ENCODE measurements around the gene KRTAP1-1. TPM values are rescaled to one million over a fixed set of nuclear protein-coding genes. Genes with fewer than 3 reads are reported as not detected.
"Not testable (repeated sequence)": the region's sequence is repeated elsewhere in the genome, so short reads cannot be mapped to it uniquely, and the experiment has no call there.

The KRTAP1-1 gene
- total RNA-seq, 1 donor from 2014 or later, result not detected

DNA sequence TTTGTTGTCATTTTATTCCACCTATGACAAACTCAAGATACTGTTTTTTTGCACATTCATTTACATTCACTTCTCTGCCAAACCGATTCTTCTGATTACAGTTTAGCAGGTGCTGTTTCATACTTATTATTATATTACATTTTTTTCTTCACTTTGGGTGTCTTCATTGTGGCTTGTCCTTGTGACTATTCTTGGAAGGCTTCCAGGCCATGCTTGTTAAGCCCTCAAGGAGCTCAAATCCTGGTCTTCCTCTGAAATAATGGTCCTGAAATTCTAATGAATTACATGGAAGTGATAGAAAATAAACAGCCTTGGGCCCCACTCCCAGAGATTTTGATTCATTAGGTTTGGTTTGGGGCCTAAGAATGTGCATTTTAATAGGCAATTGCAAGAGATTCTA, 23.1 kb upstream of the KRTAP1-1 start:
- TF ChIP-seq, protein P1, sequence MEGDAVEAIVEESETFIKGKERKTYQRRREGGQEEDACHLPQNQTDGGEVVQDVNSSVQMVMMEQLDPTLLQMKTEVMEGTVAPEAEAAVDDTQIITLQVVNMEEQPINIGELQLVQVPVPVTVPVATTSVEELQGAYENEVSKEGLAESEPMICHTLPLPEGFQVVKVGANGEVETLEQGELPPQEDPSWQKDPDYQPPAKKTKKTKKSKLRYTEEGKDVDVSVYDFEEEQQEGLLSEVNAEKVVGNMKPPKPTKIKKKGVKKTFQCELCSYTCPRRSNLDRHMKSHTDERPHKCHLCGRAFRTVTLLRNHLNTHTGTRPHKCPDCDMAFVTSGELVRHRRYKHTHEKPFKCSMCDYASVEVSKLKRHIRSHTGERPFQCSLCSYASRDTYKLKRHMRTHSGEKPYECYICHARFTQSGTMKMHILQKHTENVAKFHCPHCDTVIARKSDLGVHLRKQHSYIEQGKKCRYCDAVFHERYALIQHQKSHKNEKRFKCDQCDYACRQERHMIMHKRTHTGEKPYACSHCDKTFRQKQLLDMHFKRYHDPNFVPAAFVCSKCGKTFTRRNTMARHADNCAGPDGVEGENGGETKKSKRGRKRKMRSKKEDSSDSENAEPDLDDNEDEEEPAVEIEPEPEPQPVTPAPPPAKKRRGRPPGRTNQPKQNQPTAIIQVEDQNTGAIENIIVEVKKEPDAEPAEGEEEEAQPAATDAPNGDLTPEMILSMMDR (IDR thresholded peaks at IDR 0.05; ENCODE audit: borderline replicate concordance), result no peak
- Histone ChIP-seq H3K36me3 (no peaks in the 10 kb centered on the region), H3K27ac (replicated peaks) (no peak overlapping the region), H3K9me3 (replicated peaks) (no peaks in the 10 kb centered on the region), H3K4me3 (no peak overlapping the region), H3K27me3 (ENCODE audit: low read depth) (peaks cover 68% of the 10 kb centered on the region), H3K4me1 (no peaks in the 10 kb centered on the region)
- intact Hi-C loops (cut with micrococcal nuclease), result no loop called here
- DNase-seq, result no peak

GRCh38 chr17:41063449-41063848, 22.2 kb upstream of the KRTAP1-1 start:
- H3K4me3 ChIP-seq, result no peak overlapping the region
- TF ChIP-seq, protein P1 (IDR thresholded peaks at IDR 0.05; ENCODE audit: borderline replicate concordance), result no peak
- H3K27me3 ChIP-seq (ENCODE audit: low read depth), result peaks cover 77% of the 10 kb centered on the region
- DNase-seq, result no peak
- no peaks in the 10 kb centered on the region for H3K4me1 ChIP-seq
- intact Hi-C loops (cut with micrococcal nuclease), result no loop called here
- H3K36me3 ChIP-seq, result no peaks in the 10 kb centered on the region
- H3K27ac ChIP-seq (replicated peaks), result no peak overlapping the region
- no peaks in the 10 kb centered on the region for H3K9me3 ChIP-seq (replicated peaks)

DNA sequence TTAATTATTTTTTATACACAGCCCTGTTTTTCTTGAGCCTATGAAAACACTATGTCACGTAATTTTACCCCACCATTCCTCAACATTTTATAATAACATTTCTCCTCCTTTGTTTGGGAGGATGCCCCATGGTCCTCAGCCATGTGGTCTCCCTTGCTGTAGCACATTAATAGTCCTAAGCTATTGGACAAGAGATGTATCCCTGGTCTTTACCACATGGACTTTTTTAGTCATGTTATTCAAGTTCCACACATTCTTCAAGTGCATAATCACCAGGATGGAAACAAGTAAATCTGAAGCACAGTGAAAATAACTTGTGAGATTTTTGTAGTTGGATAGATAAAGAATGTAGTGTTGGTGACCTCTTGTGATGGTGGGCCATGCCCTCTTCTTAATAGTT, 20.7 kb upstream of the KRTAP1-1 start:
- intact Hi-C loops (cut with micrococcal nuclease), result no loop called here
- Histone ChIP-seq H3K27ac (replicated peaks) (no peak overlapping the region), H3K9me3 (replicated peaks) (peaks cover 8% of the 10 kb centered on the region), H3K4me1 (no peaks in the 10 kb centered on the region), H3K4me3 (no peak overlapping the region), H3K27me3 (ENCODE audit: low read depth) (peaks cover 92% of the 10 kb centered on the region), H3K36me3 (no peaks in the 10 kb centered on the region)
- TF ChIP-seq, protein P1 (IDR thresholded peaks at IDR 0.05; ENCODE audit: borderline replicate concordance), result no peak
- DNase-seq, result no peak

DNA sequence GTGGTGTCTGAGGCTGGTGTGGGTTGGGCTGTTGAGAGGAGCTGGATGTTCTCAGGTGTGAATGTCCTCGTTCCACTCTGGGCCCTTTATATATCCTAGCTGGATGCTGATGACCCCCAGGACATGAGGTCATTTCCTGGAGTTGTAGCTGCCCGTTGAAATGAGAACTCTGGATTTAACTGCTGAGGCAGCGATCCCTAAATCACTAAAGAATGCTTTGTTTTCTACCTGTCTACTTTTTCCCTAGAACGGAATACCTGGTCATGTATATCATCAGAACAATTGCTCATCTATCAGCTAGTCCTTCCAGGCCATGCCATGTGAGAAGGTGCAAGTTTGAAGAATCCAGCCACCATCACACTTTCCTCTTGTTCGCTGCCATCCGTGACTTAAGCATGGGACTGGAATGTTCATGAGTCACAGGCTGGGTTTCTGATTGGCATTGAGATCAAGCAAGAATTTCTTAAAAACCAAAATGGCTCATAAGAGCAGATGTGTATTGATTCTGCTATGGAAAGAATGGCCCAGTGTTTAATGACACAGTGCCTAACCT, 18.9 kb upstream of the KRTAP1-1 start, which contains the start of gene KRTAP2-3:
TSS of gene KRTAP2-3 (minus strand) at position 63 of the 553 bp plus-strand sequence. CDS start 64 bp downstream, outside the sequence.
- intact Hi-C loops (cut with micrococcal nuclease), result no loop called here
- TF ChIP-seq, protein P1 (IDR thresholded peaks at IDR 0.05; ENCODE audit: borderline replicate concordance), result no peak
- H3K27me3 ChIP-seq (ENCODE audit: low read depth), result peaks cover 97% of the 10 kb centered on the region

DNA sequence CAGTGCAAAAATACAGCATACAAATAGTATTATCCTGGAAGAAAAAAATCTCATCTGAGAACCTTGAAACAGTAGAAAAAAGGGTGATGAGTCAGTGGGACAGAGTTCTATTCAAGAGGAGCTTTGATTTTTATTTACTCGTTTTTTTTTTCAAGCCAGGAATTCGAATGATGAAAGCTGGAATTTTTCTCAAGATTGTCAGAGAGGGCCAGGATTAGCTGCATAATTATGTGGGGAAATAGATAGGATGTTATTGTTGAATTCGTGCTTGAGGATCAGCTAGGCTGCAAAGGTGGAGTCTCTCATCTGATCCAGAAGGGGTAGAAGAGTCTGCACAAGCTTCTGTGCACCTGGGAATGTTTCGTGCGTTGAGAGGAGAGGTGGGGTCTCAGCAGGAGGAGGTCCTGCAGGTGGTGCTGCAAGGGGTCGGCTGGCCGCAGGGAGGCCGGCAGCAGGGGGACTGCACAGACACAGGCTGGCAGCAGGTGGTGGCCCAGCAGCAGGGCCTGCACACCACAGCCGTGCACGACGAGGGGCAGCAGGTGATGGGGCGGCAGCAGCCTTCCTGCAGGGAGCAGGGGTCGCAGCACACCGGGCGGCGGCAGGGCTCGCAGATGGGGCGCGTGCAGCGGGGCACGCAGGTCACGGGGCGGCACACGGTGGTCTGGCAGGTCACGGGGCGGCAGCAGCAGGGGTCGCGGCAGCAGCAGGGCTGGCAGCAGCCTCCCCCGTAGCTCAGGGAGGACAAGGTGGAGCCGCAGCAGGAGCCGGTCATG, 18.2 kb upstream of the KRTAP1-1 start:
- peaks cover 93% of the 10 kb centered on the region for H3K27me3 ChIP-seq (ENCODE audit: low read depth)
- intact Hi-C loops (cut with micrococcal nuclease); H3K9me3 ChIP-seq (replicated peaks); H3K4me1 ChIP-seq; H3K27ac ChIP-seq (replicated peaks); DNase-seq; H3K4me3 ChIP-seq; H3K36me3 ChIP-seq: not testable (repeated sequence)

More for the DNA sequence above, 18.9 kb upstream of the KRTAP1-1 start, which contains the start of gene KRTAP2-3:
- Histone ChIP-seq H3K9me3 (replicated peaks) (peaks cover 8% of the 10 kb centered on the region), H3K4me3 (no peak within 1 kb of the TSS), H3K27ac (replicated peaks) (no peak within 1 kb of the TSS), H3K36me3 (no peaks in the 10 kb centered on the region), H3K4me1 (no peaks in the 10 kb centered on the region)
- no peak for DNase-seq

- H3K27me3 ChIP-seq (ENCODE audit: low read depth), result peaks cover 93% of the 10 kb centered on the region
- H3K9me3 ChIP-seq (replicated peaks), result peaks cover 8% of the 10 kb centered on the region
- intact Hi-C loops (cut with micrococcal nuclease), result no loop called here
- H3K27ac ChIP-seq (replicated peaks), result no peak overlapping the region
- H3K36me3 ChIP-seq, result no peaks in the 10 kb centered on the region
- no peak overlapping the region for H3K4me3 ChIP-seq
- no peak for DNase-seq
- H3K4me1 ChIP-seq, result no peaks in the 10 kb centered on the region
- TF ChIP-seq, protein P1 (IDR thresholded peaks at IDR 0.05; ENCODE audit: borderline replicate concordance), result no peak
Measured at GRCh38 chr17:41058741-41059140, 17.5 kb upstream of the KRTAP1-1 start.

Measured in left ventricle myocardium inferior (tissue), 1 donor.